HFFc6 (cell line): ENCODE measurements around the gene BRDT. TPM values are rescaled to one million over a fixed set of nuclear protein-coding genes. Genes with fewer than 3 reads are reported as not detected.

Source experiments
- DNase-seq: peaks from one replicate; pipeline ENCODE4 v3.0.0-alpha.2; 2018
- H3K27ac Mint-ChIP-seq: 2 replicates; pipeline ENCODE4 v1.8.0; 2020; ENCODE audit warnings: mild to moderate bottlenecking, mixed read lengths
- H3K27me3 Mint-ChIP-seq: 2 replicates; pipeline ENCODE4 v1.8.0; 2021; ENCODE audit warnings: mild to moderate bottlenecking, moderate library complexity, mixed read lengths; ENCODE audit not compliant: insufficient read depth
- H3K36me3 Mint-ChIP-seq: 2 replicates; pipeline ENCODE4 v1.8.0; 2021; ENCODE audit warnings: low read depth, mixed read lengths
- H3K4me1 Mint-ChIP-seq: 2 replicates; pipeline ENCODE4 v1.8.0; 2020; ENCODE audit warnings: low read depth, mixed read lengths
- H3K4me3 Mint-ChIP-seq: 2 replicates; pipeline ENCODE4 v1.8.0; 2020; ENCODE audit warnings: mild to moderate bottlenecking, moderate library complexity, mixed read lengths
- H3K9me3 Mint-ChIP-seq: 2 replicates; pipeline ENCODE4 v1.8.0; 2020; ENCODE audit warnings: mild to moderate bottlenecking, mixed read lengths
- CTCF ChIP-seq: fragments of 200-600 bp; sonication (generic); IDR thresholded peaks from 2 replicates; pipeline ENCODE4 v1.5.0; 2021; ENCODE audit warnings: antibody characterized with exemption, mild to moderate bottlenecking
- total RNA-seq, 6 experiments: library from RNA; stranded (reverse); fragmentation: NEBNext Ultra II Directional; extraction: Animal tissue kit (Norgen Biotek cat#: 25700); gene quantifications; 2 replicates in 1 of 6; 3 replicates in 5 of 6; pipeline ENCODE4 v1.2.3, GENCODE V29; 2021

Gene BRDT
- total RNA-seq, 6 experiments from 2014 or later, result not detected

- Mint-ChIP-seq H3K9me3 (peaks cover 6% of the 10 kb centered on the region; the same call in 1 of the 2 replicates), H3K36me3 (peaks cover 6% of the 10 kb centered on the region), H3K27me3 (no peaks in the 10 kb centered on the region), H3K27ac (no peak overlapping the region), H3K4me1 (peaks cover 36% of the 10 kb centered on the region), H3K4me3 (no peak overlapping the region)
- DNase-seq, result no peak
- TF ChIP-seq CTCF, result no peak
These were observed 21.2 kb upstream of the BRDT start for GRCh38 chr1:91928026-91928425.

GRCh38 chr1:91929250-91929649 is 20.0 kb upstream of the BRDT start:
- TF ChIP-seq CTCF, result no peak
- Mint-ChIP-seq H3K27me3 (no peaks in the 10 kb centered on the region), H3K9me3 (peaks cover under 1% of the 10 kb centered on the region; the same call in 1 of the 2 replicates), H3K36me3 (no peaks in the 10 kb centered on the region), H3K4me3 (no peak overlapping the region), H3K27ac (no peak overlapping the region), H3K4me1 (peaks cover 28% of the 10 kb centered on the region)
- no peak for DNase-seq

GRCh38 chr1:91937613-91938012 is 11.6 kb upstream of the BRDT start:
- Mint-ChIP-seq H3K9me3 (no peaks in the 10 kb centered on the region), H3K4me1 (no peaks in the 10 kb centered on the region), H3K4me3 (no peak overlapping the region), H3K27ac (no peak overlapping the region), H3K36me3 (no peaks in the 10 kb centered on the region), H3K27me3 (no peaks in the 10 kb centered on the region; the same call in 1 of the 2 replicates)
- DNase-seq, result no peak
- no peak for TF ChIP-seq CTCF

- TF ChIP-seq CTCF, result no peak
- no peak overlapping the region for H3K4me3 Mint-ChIP-seq
- no peaks in the 10 kb centered on the region for H3K36me3 Mint-ChIP-seq
- DNase-seq, result no peak
- H3K27ac Mint-ChIP-seq, result no peak overlapping the region
- H3K27me3 Mint-ChIP-seq, result no peaks in the 10 kb centered on the region; the same call in 1 of the 2 replicates
- no peaks in the 10 kb centered on the region for H3K9me3 Mint-ChIP-seq
- no peaks in the 10 kb centered on the region for H3K4me1 Mint-ChIP-seq
These were observed 8.7 kb upstream of the BRDT start for GRCh38 chr1:91940496-91940895.

GRCh38 chr1:91944087-91944486 is 5.1 kb upstream of the BRDT start:
- H3K36me3 Mint-ChIP-seq, result no peaks in the 10 kb centered on the region; the same call in 1 of the 2 replicates
- DNase-seq, result no peak
- no peaks in the 10 kb centered on the region for H3K9me3 Mint-ChIP-seq
- H3K4me1 Mint-ChIP-seq, result no peaks in the 10 kb centered on the region; the same call in 1 of the 2 replicates
- TF ChIP-seq CTCF, result no peak
- no peak overlapping the region for H3K27ac Mint-ChIP-seq
- peaks cover 2% of the 10 kb centered on the region for H3K27me3 Mint-ChIP-seq
- H3K4me3 Mint-ChIP-seq, result no peak overlapping the region

- Mint-ChIP-seq H3K9me3 (no peaks in the 10 kb centered on the region), H3K36me3 (no peaks in the 10 kb centered on the region; the same call in 1 of the 2 replicates), H3K4me3 (no peak overlapping the region; the same call in 1 of the 2 replicates), H3K4me1 (no peaks in the 10 kb centered on the region; the same call in 1 of the 2 replicates), H3K27ac (no peak overlapping the region), H3K27me3 (peaks cover 2% of the 10 kb centered on the region)
- no peak for TF ChIP-seq CTCF
- DNase-seq, result no peak
These were observed 1.1 kb upstream of the BRDT start for GRCh38 chr1:91948097-91948496.
